Activated CD4-positive, CD25-positive, alpha-beta regulatory T cell treated with anti-CD3 and anti-CD28 coated beads, Interleukin-2, amount 50 U/mL, for 16 hours (primary cell): ENCODE data around the gene SELENOV.

Source experiments
- DNase-seq: peaks from one replicate; pipeline ENCODE4 v3.0.0-alpha.2; 2020; ENCODE audit warnings: low read depth, low spot score

The SELENOV gene

DNA sequence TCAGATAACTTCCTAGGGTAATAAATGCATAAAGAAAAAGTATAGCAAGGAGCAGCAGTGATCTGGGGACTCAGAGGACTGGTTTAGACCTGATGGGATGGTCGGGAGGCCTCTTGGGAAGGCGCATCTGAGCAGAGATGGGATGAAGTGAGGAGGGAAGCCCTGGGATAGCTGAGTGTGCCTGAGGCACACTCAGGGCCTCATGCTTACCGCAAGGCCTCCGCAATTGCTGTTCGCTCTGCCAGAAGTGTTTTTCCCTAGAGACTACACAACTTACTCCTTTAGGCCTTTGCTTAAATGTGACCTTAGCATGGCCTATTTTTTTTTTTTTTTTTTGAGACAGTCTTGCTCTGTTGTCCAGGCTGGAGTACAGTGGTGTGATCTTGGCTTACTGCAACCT is 20.3 kb upstream of the SELENOV start:
- DNase-seq = no peak

DNA sequence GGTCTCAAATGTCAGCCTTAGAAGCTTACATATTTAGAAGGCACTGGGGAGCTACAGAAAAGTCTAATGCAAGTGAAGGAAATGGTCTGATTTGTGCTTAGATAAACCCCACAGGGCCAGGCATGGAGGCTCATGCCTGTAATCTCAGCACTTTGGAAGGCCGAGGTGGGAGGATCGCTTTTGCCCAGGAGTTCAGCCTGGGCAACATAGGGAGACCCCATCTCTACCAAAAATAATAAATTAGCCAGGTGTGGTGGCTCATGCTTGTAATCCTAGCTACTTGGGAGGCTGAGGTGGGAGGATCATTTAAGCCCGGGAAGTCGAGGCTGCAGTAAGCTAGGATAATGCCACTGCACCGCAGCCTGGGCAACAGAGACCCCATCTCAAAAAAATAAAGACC is 18.9 kb upstream of the SELENOV start:
- no peak for DNase-seq

DNA sequence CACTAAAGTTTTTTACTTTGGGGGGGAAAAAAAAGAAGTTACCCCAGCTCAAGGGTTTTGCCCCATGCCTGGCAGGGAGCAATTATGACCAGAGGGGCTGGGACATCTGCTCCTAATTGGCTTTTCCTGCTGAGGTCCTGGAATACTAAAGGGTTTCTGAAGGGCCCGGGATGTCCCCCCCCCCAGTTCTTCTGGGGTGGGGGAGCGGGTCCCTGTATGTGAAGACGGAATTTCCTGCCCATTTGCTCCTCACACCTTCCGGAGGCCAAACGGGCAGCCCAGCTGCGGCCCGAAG is 17.3 kb upstream of the SELENOV start:
- no peak for DNase-seq

DNA sequence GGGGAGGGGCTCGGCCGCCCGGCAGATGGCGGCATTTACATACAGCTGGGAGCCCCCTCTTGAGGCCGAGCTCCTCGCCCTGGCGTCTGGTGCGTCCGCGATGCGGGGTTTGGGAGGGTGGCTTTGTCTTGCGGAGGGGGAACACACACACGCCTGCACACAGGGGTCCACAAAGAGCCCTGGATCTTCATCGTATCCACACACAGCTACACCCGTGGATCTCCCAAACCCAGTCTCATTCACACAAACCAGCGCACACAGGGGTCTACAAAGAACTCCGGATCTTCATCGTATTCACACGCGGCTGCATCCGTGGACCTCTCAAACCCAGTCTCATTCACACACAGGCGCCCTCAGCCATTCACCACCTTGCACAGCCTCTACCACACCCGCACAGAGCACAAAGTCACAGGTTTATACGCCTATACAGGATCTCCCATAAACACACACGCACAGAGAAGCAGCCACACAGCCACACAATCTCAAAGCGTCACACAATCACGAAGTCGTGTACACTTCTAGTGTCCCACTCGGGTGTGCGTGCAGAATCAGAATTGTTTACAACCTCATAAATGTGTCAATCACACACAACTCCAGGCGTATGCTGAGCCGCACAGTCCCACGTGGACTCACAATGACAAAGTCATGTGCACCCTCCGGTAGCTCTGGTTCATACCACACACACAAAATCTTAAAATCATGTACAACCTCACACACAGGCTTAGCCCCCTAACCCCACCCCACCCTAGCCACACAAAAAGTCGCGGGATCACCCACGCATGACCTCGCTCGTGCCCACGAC is 16.7 kb upstream of the SELENOV start:
- no peak for DNase-seq

DNA sequence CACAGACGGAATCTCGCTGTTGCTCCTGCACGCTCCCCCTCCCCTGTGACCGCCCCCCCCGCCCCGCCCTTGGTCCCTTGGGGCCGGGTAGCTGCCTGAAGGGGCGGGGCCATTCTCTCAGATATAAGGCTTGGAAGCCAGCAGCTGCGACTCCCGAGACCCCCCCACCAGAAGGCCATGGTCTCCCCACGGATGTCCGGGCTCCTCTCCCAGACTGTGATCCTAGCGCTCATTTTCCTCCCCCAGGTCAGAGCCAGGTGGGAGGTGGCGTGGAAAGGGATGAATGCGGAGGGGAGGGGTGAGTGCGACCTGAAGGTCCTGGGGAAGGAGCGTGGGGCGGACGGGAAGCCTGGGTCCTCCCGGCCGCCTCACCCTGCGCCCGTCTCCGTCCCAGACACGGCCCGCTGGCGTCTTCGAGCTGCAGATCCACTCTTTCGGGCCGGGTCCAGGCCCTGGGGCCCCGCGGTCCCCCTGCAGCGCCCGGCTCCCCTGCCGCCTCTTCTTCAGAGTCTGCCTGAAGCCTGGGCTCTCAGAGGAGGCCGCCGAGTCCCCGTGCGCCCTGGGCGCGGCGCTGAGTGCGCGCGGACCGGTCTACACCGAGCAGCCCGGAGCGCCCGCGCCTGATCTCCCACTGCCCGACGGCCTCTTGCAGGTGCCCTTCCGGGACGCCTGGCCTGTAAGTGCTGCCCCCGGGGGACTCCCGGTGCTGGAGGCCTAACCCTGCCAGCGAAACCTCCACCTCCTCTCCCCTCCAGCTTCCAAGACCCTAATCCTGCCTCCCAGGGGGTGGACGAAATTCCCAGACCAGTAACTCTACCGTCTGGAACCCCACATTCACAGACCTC is 15.9 kb upstream of the SELENOV start, which contains the start of gene DLL3:
Gene DLL3, plus strand, starts transcription at position 150 of the 845 bp plus-strand sequence. Its CDS starts 28 bp downstream, at position 178.
- no peak for DNase-seq

DNA sequence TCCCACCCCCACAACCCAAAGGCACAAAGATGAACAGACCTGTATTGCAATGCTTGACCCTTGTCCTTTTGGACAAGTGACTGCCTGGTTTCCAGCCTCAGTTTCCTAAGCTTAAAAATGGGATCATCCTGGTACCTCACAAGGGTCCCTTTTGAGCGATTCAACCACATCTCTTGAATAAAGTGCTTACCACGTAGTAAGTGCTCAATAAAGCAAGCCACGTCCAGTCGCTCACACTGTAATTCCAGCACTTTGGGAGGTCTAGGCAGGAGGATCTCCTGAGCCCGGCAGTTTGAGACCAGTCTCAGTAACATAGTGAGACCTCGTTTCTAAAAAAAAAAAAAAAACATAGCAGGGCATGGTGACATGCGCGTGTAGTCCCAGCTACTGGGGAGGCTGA is 15.0 kb upstream of the SELENOV start:
- no peak for DNase-seq

DNA sequence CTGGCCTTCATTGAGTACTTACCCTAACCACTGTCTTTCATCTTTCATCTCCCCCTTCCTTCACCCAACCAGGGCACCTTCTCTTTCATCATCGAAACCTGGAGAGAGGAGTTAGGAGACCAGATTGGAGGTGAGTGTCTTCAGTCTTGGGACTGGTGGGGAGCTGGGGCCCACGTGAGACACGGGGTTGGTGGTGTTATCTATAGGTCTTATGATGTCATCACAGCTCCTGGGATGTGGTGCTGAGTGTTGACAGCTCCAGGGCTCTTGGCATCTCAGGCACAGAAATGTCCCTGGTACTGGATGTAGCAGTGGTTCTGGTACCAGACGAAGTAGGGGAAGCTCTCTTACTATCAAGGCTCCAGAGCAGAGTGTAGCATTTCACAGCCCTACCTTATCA is 14.4 kb upstream of the SELENOV start:
- DNase-seq = no peak

DNA sequence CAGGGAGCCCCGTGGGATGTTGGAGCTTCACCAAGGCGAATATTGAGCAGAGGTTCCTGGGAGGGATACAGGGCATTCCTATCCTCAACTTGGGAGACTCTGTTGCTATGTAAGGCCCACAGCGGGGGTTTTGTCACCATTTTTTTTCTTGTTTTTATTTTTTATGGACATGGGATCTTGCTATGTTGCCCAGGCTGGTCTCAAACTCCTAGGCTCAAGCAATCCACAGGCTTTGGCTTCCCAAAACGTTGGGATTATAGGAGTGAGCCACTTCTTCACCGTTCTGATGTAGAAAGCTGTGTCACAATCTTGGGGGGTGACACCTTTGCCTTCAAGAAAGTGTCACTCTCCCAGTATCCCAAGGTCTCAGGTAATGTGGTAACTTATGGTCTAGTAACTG is 13.6 kb upstream of the SELENOV start:
- DNase-seq = no peak

DNA sequence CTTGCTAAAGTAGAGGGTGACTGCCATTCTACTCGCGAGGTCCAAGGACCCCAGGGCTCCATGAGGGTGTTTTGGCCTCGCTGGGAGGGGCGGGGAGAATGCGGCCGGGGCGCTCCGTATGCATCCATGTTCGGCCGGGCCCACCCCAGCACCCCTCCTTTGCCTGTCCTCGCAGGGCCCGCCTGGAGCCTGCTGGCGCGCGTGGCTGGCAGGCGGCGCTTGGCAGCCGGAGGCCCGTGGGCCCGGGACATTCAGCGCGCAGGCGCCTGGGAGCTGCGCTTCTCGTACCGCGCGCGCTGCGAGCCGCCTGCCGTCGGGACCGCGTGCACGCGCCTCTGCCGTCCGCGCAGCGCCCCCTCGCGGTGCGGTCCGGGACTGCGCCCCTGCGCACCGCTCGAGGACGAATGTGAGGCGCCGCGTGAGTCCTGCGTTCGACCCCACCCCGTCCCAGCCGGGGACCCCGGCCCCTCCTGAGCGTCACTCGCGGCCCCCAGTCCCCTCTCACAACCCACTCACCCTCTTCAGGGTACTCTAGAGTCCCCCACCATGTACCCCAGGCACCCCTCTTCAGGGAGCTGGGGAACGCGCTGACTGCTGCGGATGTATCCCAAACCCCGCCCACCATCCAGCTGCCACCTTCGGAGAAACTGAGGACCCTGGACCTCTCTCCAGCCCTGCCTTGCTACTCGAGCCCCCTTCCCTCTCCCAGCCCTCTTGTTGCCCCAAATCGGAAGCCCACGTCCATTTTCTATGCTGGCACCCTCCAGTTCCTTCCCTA is 12.1 kb upstream of the SELENOV start:
- DNase-seq = peak; percentile 48

DNA sequence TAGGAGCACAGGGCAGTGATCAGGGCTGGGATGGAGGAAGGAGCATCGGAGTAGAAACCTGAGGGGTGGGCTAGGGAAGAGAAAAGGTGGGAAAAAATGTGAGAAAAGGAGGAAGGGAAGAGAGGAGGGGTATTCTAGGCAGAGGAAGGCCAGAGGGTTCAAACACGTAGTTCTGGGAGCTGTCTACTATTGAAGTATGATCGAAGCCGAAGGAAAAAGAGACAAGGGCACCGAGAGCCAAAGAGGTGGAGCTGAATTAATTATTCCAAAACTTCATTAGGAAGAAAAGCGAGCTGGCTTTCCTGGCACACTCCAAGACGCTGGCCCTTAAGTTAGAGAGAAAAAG is 8.4 kb upstream of the SELENOV start:
- no peak for DNase-seq

DNA sequence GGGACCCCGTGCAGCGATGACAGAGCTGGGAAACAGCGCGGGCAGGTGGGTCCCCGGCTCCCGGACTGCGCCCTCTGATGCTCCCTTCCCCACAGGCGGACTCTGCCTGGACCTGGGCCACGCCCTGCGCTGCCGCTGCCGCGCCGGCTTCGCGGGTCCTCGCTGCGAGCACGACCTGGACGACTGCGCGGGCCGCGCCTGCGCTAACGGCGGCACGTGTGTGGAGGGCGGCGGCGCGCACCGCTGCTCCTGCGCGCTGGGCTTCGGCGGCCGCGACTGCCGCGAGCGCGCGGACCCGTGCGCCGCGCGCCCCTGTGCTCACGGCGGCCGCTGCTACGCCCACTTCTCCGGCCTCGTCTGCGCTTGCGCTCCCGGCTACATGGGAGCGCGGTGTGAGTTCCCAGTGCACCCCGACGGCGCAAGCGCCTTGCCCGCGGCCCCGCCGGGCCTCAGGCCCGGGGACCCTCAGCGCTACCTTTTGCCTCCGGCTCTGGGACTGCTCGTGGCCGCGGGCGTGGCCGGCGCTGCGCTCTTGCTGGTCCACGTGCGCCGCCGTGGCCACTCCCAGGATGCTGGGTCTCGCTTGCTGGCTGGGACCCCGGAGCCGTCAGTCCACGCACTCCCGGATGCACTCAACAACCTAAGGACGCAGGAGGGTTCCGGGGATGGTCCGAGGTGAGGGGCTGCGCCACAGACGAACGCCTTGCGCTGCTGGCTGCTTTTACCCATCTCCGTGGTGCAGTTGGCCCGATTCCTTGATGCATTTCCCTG is 7.8 kb upstream of the SELENOV start:
- DNase-seq = no peak

DNA sequence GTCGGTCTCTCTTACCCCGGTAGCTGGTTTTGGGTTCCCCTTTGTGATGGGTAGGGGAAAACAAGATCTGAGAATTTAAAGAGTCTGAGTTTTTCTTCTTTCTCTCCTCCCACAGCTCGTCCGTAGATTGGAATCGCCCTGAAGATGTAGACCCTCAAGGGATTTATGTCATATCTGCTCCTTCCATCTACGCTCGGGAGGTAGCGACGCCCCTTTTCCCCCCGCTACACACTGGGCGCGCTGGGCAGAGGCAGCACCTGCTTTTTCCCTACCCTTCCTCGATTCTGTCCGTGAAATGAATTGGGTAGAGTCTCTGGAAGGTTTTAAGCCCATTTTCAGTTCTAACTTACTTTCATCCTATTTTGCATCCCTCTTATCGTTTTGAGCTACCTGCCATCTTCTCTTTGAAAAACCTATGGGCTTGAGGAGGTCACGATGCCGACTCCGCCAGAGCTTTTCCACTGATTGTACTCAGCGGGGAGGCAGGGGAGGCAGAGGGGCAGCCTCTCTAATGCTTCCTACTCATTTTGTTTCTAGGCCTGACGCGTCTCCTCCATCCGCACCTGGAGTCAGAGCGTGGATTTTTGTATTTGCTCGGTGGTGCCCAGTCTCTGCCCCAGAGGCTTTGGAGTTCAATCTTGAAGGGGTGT is 7.1 kb upstream of the SELENOV start:
- no peak for DNase-seq

DNA sequence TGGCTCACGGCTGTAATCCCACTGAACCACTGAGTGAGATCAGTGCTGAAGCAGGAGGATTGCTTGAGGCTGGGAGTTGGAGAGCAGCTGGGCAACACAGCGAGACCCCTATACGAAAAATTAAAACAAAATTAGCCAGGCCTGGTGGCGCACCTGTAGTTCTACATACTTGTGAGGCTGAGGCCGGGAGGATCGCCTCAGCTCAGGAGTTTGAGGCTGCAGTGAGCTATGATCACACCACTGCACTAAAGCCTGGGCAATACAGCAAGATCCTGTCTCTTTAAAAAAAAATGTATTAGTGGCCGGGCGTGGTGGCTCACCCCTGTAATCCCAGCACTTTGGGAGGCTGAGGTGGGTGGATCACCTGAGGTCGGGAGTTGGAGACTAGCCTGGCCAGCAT is 6.3 kb upstream of the SELENOV start:
- no peak for DNase-seq

DNA sequence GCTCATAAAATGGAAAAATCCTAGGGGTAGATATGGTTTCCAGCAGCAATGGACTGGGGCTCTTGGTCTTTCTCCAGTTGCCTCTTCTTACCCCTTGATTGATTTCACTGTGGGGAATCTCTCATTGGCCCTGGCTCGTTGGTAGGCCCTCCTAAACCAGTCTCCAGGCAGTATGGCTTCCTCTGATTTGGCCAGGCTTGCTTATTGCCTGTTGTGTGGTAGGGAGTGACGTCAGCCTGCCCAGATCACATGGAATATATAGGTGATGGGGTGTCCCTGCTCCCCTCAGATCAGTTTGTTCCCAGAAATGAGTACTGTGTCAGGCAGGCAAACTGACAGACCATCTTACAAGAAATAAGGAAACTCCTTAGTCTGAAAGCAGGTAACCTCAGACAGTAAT is 5.7 kb upstream of the SELENOV start:
- DNase-seq = no peak

DNA sequence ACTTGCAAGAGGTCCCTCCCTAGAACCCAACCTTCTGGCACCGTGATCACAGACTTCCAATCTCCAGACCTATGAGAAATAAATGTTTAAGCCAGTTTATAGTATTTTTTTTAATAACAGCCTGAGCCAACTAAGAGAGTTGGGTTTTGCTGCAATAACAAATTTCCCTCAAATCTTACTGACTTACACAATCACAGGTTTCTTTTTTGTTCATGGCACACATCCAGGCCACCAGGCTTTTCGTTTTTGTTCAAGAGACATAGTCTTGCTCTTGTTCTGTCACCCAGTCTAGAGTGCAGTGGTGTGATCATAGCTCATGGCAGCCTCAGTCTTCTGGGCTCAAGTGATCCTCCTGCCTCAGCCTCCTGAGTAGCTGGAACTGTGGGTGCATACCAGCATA is 2.0 kb upstream of the SELENOV start:
- no peak for DNase-seq

DNA sequence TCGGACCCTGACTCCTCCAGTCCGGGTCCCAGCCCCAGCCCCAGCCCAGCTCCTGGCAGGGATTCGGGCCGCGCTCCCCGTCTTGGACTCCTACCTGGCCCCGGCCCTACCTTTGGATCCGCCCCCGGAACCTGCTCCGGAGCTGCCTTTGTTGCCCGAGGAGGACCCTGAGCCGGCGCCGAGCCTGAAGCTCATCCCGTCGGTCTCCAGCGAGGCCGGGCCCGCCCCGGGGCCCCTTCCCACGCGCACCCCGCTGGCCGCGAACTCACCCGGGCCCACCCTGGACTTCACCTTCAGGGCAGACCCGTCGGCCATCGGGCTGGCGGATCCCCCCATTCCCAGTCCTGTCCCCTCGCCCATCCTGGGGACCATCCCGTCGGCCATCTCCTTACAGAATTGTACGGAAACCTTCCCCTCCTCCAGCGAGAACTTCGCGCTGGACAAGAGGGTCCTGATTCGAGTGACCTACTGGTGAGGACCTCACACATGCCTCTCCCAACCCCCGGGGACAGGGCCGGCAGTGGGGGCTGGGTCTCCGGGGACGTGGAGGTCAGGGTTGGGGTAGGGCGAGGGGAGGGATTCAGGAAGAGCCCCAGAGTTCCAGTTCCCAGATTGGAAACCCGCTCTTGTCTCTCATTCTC is 732 bp downstream of the SELENOV start:
- DNase-seq = no peak

DNA sequence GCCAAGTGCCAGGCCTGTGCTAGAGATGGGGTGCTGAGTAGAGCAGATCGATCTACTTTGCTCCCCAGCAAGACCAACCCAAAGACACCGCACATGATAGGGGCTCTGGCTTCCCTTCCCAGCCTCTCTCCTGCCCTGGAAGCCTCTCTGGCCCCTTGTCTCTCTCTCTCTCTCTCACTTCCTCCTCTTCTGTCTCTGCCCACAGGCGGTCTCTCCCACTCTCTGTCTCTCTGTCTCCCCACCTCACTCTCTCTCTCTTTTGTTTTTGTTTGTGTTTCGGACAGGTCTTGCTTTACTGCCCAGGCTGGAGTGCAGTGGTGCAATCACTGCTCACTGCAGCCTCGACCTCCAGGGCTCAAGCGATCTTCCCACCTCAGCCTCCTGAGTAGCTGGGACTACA is 1.3 kb downstream of the SELENOV start:
- DNase-seq = no peak

DNA sequence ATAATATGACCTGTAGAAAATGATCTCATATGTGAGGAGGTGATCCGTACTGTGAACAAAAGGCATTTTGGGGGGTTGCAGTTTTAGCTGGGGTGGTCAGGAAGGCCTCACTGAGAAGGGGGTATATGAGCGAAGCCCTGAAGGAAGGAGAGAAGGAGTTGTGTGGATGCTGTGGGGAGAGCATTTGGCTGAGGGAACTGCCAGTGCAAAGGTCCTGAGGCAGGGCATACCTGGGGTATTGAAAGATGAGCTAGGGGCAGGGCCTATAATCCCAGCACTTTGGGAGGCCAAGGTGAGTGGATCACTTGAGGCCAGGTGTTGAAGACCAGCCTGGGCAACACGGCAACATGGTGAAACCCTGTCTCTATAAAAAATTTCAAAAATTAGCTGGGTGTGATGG is 2.5 kb downstream of the SELENOV start:
- DNase-seq = no peak

DNA sequence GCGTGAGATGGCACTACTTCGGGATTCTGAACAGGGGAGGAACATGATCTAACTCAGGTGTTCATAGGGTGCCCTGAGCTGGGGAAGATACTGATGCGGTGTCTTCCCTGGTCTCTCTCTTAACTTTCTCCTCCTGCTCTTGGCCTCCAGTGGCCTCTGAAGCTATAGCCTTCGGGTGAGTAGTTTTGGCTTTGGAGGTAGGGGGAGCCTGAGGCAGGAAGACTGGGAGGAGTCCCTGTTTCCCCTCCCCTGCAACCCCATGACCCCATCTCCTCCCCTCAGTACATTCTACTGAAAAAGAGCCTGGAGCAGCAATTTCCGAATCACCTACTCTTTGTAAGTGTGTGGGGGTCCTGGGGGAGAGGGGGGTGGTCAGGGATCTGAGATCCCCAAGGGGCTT is 3.5 kb downstream of the SELENOV start:
- DNase-seq = no peak

DNA sequence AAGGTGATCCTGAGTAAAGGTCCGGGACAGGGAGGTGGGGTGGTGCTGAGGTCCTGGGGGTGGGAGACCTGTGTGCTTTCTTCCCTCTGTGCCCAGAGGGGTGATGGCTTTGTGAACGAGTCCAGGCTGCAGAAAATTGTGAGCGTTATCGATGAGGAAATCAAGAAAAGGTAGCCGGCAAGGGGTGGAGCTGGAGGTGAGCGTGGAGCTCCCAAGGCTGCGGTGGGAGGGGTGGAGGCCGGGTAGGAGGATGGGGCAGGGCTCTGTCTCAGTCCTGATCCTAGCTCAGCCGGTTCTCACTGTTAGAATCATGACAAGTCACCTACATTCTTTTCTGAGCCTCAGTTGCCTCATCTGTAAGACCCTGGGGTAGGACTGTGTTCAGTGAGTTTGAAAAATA is 4.0 kb downstream of the SELENOV start:
- DNase-seq = no peak
